IMR-90 (cell line): Measurements from ENCODE around the gene PAM. TPM values are rescaled to one million over a fixed set of nuclear protein-coding genes. Genes with fewer than 3 reads are reported as not detected.

ENCODE experiments used
- ATAC-seq: fragments of 200-7000 bp; cut with Tn5 transposase; 2 replicates; pipeline ENCODE4 v1.9.1; 2020; ENCODE audit warnings: low read depth, mild to moderate bottlenecking, moderate library complexity
- BruUV-seq: library from RNA; stranded (reverse); fragments of 400-500 nt; replicated peaks from 2 replicates; lab custom pipeline; 2021; lab: Mats Ljungman, UMichigan
- CTCF ChIA-PET: fragments of 300-600 bp; formaldehyde crosslinking; extraction: SDS; loops from one replicate; lab custom pipeline; 2021; ENCODE audit warnings: antibody characterized with exemption; lab: Yijun Ruan, JAX
- POLR2A ChIA-PET: fragments of 300-600 bp; sonication (Branson Sonifier 250); formaldehyde crosslinking; loops from one replicate; lab custom pipeline; 2022; ENCODE audit warnings: antibody characterized with exemption; ENCODE audit not compliant: unreplicated experiment; lab: Charles Lee
- DNase-seq: peaks from one replicate; pipeline ENCODE4 v3.0.0; 2013
- H2AFZ ChIP-seq: replicated peaks from 2 replicates; pipeline ENCODE3; 2013; ENCODE audit warnings: low read length, mild to moderate bottlenecking; ENCODE audit not compliant: poor library complexity
- H2AK5ac ChIP-seq: 2 replicates; pipeline ENCODE4 v1.6.1; 2013; ENCODE audit warnings: low read depth, low read length, inconsistent platforms
- H2AK9ac ChIP-seq: replicated peaks from 2 replicates; pipeline ENCODE3; 2013; ENCODE audit warnings: mild to moderate bottlenecking, low read depth, low read length, moderate library complexity; ENCODE audit not compliant: poor library complexity
- H2BK120ac ChIP-seq: 2 replicates; pipeline ENCODE4 v1.6.1; 2013; ENCODE audit warnings: low read depth, low read length, inconsistent platforms
- H2BK15ac ChIP-seq: 3 replicates; pipeline ENCODE4 v1.6.1; 2013; ENCODE audit warnings: low read depth, low read length, inconsistent platforms
- H2BK20ac ChIP-seq: 2 replicates; pipeline ENCODE4 v1.6.1; 2013; ENCODE audit warnings: low read depth, mild to moderate bottlenecking, inconsistent platforms, low read length, moderate library complexity
- H2BK5ac ChIP-seq: 2 replicates; pipeline ENCODE4 v1.6.1; 2013; ENCODE audit warnings: mild to moderate bottlenecking, low read depth, low read length, inconsistent platforms; ENCODE audit not compliant: poor library complexity, severe bottlenecking
- H3K14ac ChIP-seq: replicated peaks from 2 replicates; pipeline ENCODE4 v1.6.1; 2013; ENCODE audit warnings: low read depth, low read length, inconsistent platforms
- H3K18ac ChIP-seq: 2 replicates; pipeline ENCODE4 v1.6.1; 2013; ENCODE audit warnings: low read depth, low read length, control low read depth
- H3K23ac ChIP-seq: 2 replicates; pipeline ENCODE4 v1.6.1; 2013; ENCODE audit warnings: low read depth, low read length, inconsistent platforms
- H3K27ac ChIP-seq: 2 replicates; pipeline ENCODE4 v1.5.1; 2013; ENCODE audit warnings: mild to moderate bottlenecking, control low read depth, low read length; ENCODE audit not compliant: insufficient read depth
- H3K27me3 ChIP-seq: 2 replicates; pipeline ENCODE4 v1.6.1; 2013; ENCODE audit warnings: low read length; ENCODE audit not compliant: control insufficient read depth, insufficient read depth
- H3K36me3 ChIP-seq: 2 replicates; pipeline ENCODE4 v1.6.1; 2013; ENCODE audit warnings: low read length, mixed read lengths; ENCODE audit not compliant: control insufficient read depth, insufficient read depth
- H3K4ac ChIP-seq: 2 replicates; pipeline ENCODE4 v1.6.1; 2013; ENCODE audit warnings: low read depth, low read length, inconsistent platforms
- H3K4me1 ChIP-seq: 2 replicates; pipeline ENCODE4 v1.6.1; 2013; ENCODE audit warnings: low read length, mixed read lengths; ENCODE audit not compliant: control insufficient read depth, insufficient read depth
- H3K4me2 ChIP-seq: 2 replicates; pipeline ENCODE4 v1.6.1; 2013; ENCODE audit warnings: low read depth, mild to moderate bottlenecking, control low read depth, low read length, moderate library complexity
- H3K4me3 ChIP-seq: 2 replicates; pipeline ENCODE4 v1.5.1; 2013; ENCODE audit warnings: low read depth, mild to moderate bottlenecking, control low read depth, low read length, moderate library complexity; ENCODE audit not compliant: insufficient read depth
- H3K56ac ChIP-seq: 2 replicates; pipeline ENCODE4 v1.6.1; 2013; ENCODE audit warnings: low read length, inconsistent platforms; ENCODE audit not compliant: insufficient read depth; ENCODE audit errors: extremely low read depth
- H3K79me1 ChIP-seq, 2 experiments: 2 replicates each; pipeline ENCODE4 v1.6.1; 2013; ENCODE audit warnings: low read length in 2 of 2, inconsistent platforms in 1 of 2, low read depth in 1 of 2
- H3K9ac ChIP-seq: 2 replicates; pipeline ENCODE4 v1.6.1; 2013; ENCODE audit warnings: low read depth, low read length, control low read depth
- H3K9me1 ChIP-seq: 2 replicates; pipeline ENCODE4 v1.6.1; 2013; ENCODE audit warnings: low read length, inconsistent platforms; ENCODE audit not compliant: insufficient read depth
- H3K9me3 ChIP-seq: 2 replicates; pipeline ENCODE4 v1.6.1; 2013; ENCODE audit warnings: low read length; ENCODE audit not compliant: control insufficient read depth, insufficient read depth
- H4K20me1 ChIP-seq: 2 replicates; pipeline ENCODE4 v1.6.1; 2013; ENCODE audit warnings: low read length, inconsistent platforms; ENCODE audit not compliant: insufficient read depth
- H4K5ac ChIP-seq: 2 replicates; pipeline ENCODE4 v1.6.1; 2013; ENCODE audit warnings: mild to moderate bottlenecking, low read depth, low read length, control low read depth
- H4K8ac ChIP-seq, 2 experiments: 2 replicates each; pipeline ENCODE4 v1.6.1; 2013; ENCODE audit warnings: low read depth in 2 of 2, low read length in 2 of 2, control low read depth in 1 of 2, inconsistent platforms in 1 of 2
- H4K91ac ChIP-seq: 2 replicates; pipeline ENCODE4 v1.6.1; 2013; ENCODE audit warnings: low read depth, low read length, inconsistent platforms; ENCODE audit not compliant: insufficient read depth
- BHLHE40 ChIP-seq: fragments of 150-350 bp; IDR thresholded peaks from 2 replicates; pipeline ENCODE4 v1.6.1; 2016; ENCODE audit warnings: mild to moderate bottlenecking, low read depth, low read length
- CTCF ChIP-seq: conservative IDR thresholded peaks from 2 replicates; pipeline ENCODE4 v1.5.1; 2012; ENCODE audit warnings: mild to moderate bottlenecking, low read depth, low read length, improper control_type of control experiment
- FOS ChIP-seq: fragments of 150-350 bp; IDR thresholded peaks from 2 replicates; pipeline ENCODE4 v1.6.1; 2016; ENCODE audit warnings: low read depth, low read length
- MAFK ChIP-seq: IDR thresholded peaks from 2 replicates; pipeline ENCODE4 v1.6.1; 2012; ENCODE audit warnings: low read depth, low read length, improper control_type of control experiment
- NFE2L2 ChIP-seq: fragments of 150-350 bp; IDR thresholded peaks from 2 replicates; pipeline ENCODE4 v1.6.1; 2016; ENCODE audit warnings: low read depth, mild to moderate bottlenecking, low read length
- POLR2A ChIP-seq: IDR thresholded peaks from 2 replicates; pipeline ENCODE4 v1.6.1; 2012; ENCODE audit warnings: mild to moderate bottlenecking, low read depth, low read length
- RAD21 ChIP-seq: IDR thresholded peaks from 2 replicates; pipeline ENCODE4 v1.6.1; 2012; ENCODE audit warnings: low read length, improper control_type of control experiment
- SMC3 ChIP-seq: fragments of 150-350 bp; IDR thresholded peaks from 2 replicates; pipeline ENCODE4 v1.6.1; 2016; ENCODE audit warnings: low read depth, mild to moderate bottlenecking, antibody characterized with exemption, low read length, moderate library complexity
- WGBS, 2 experiments: methylation state at CpG; one replicate each; pipeline versions ENCODE4 v1.1.5 to v1.1.7; 2013; ENCODE audit warnings: missing lambda C conversion rate in 2 of 2; ENCODE audit not compliant: insufficient read length in 1 of 2; ENCODE audit errors: extremely low coverage in 2 of 2; 5-methylcytosine and 5-hydroxymethylcytosine counted together
- dilution Hi-C: fragments of 300-500 bp; cut with HindIII; formaldehyde crosslinking; loops from one replicate; pipeline ENCODE4 v1.14.3; 2018; ENCODE audit warnings: low sequenced_read_pairs; ENCODE audit not compliant: unreplicated experiment
- in situ Hi-C: fragments of 300-500 bp; cut with MboI; formaldehyde crosslinking; loops from 3 replicates; pipeline ENCODE4 v1.14.3; 2019; ENCODE audit warnings: low sequenced_read_pairs, inconsistent platforms, mixed read lengths
- intact Hi-C: fragments of 100-400 bp; cut with micrococcal nuclease; formaldehyde crosslinking; loops from 2 replicates; pipeline ENCODE4 v1.10.0; 2022
- polyA plus RNA-seq, 3 experiments: library from polyadenylated mRNA; depleted of rRNA; stranded (reverse); fragments of >200 nt; gene quantifications; 2 replicates each; pipeline ENCODE4 v1.2.3, GENCODE V29; 2012; ENCODE audit warnings: low replicate concordance in 1 of 3
- total RNA-seq: library from RNA; depleted of rRNA; stranded (reverse); fragments of >200 nt; gene quantifications from 2 replicates; pipeline ENCODE4 v1.2.3, GENCODE V29; 2012

The PAM gene
- total and polyA plus RNA-seq, 2 of the 4 experiments (the other 2 are of a cell fraction), result 115 to 179 TPM

- dilution Hi-C loops (no loop called here), intact Hi-C loops (loop anchor here (2.0 to 5.0 kb wide), 3 partner anchors 99 to 259 kb away; no protein-coding TSS in a partner anchor), in situ Hi-C loops (no loop called here)
- Histone ChIP-seq H3K9me1 (no peaks in the 10 kb centered on the region), H3K18ac (no peak overlapping the region), H3K4me2 (no peak overlapping the region), H3K4me3 (no peak overlapping the region), H3K36me3 (peaks cover 2% of the 10 kb centered on the region; the same call in 1 of the 2 replicates), H2AK5ac (no peak overlapping the region), H4K91ac (no peak overlapping the region), H2BK120ac (no peak overlapping the region), H3K14ac (no peak overlapping the region), H4K20me1 (peaks cover 12% of the 10 kb centered on the region), H3K23ac (no peak overlapping the region; the same call in 1 of the 2 replicates), H4K5ac (no peak overlapping the region), H3K4me1 (no peaks in the 10 kb centered on the region; the same call in 1 of the 2 replicates), H3K9ac (no peak overlapping the region), H3K79me1 (peaks cover 11 to 28% of the 10 kb centered on the region in 2 experiments), H3K27me3 (no peaks in the 10 kb centered on the region), H2BK5ac (no peak overlapping the region), H3K56ac (no peak overlapping the region; the same call in 1 of the 2 replicates), H3K27ac (no peak overlapping the region), H2AK9ac (no peak overlapping the region), H4K8ac (no peak overlapping the region), H3K4ac (no peak overlapping the region), H2AFZ (no peak overlapping the region), H2BK20ac (no peak overlapping the region), H3K9me3 (no peaks in the 10 kb centered on the region), H2BK15ac (no peak overlapping the region)
- BruUV-seq, result no TSS peak
- ChIA-PET POLR2A (interaction anchor here (0.7 kb wide), 1 partner anchor 17 kb away, joined by 3 read pairs; no protein-coding TSS in a partner anchor), CTCF (interaction anchor here (0.8 kb wide), 1 partner anchor 189 kb away, joined by 3 read pairs; no protein-coding TSS in a partner anchor)
- DNase-seq (no peak), ATAC-seq (no peak)
- WGBS, 2 experiments, result no CpG with 5 or more reads among the region's 5 CpGs
- TF ChIP-seq FOS (no peak), RAD21 (no peak), POLR2A (no peak), BHLHE40 (no peak), MAFK (no peak), CTCF (no peak), SMC3 (no peak), NFE2L2 (no peak)
These were observed 26.7 kb downstream of the PAM start for GRCh38 chr5:102781786-102782185.
